ENCODE measurements around the gene INPP5K. TPM values are rescaled to one million over a fixed set of nuclear protein-coding genes. Genes with fewer than 3 reads are reported as not detected.
A peak's percentile ranks its signal among the peaks of the same experiment; 100 is the strongest.
"Not testable (repeated sequence)": the region's sequence is repeated elsewhere in the genome, so short reads cannot be mapped to it uniquely, and the experiment has no call there.

The INPP5K gene
- 10 to 100 TPM; 11.1 to 91.6 (median 37.7) TPM for total RNA-seq
- polyA plus RNA-seq, result 10 to 100 TPM; 22.6 to 41.1 (median 34.0) TPM
- long read RNA-seq, donor 1, transcript INPP5K-204 (12 exons, 2,988 nt), result major isoform, 5 of 5 reads
- long read RNA-seq, donor 1, partial matches to known transcripts, result 0 of 5 reads
- long read RNA-seq, donor 1, other reads (novel, unspliced or antisense), result 0 of 5 reads
- long read RNA-seq, donor 2, partial matches to known transcripts, result 0 of 1 reads
- long read RNA-seq, donor 2, other reads (novel, unspliced or antisense), result 0 of 1 reads
- long read RNA-seq, donor 3, partial matches to known transcripts, result 0 of 3 reads
- long read RNA-seq, donor 3, other reads (novel, unspliced or antisense), result 0 of 3 reads
- long read RNA-seq, donor 4, transcript INPP5K-204 (12 exons, 2,988 nt), result major isoform, 20 of 29 reads
- long read RNA-seq, donor 4, partial matches to known transcripts, result 2 of 29 reads
- long read RNA-seq, donor 4, other reads (novel, unspliced or antisense), result 7 of 29 reads
- long read RNA-seq, donor 5, transcript INPP5K-204 (12 exons, 2,988 nt), result major isoform, 97 of 127 reads
- long read RNA-seq, donor 5, partial matches to known transcripts, result 5 of 127 reads
- long read RNA-seq, donor 5, other reads (novel, unspliced or antisense), result 24 of 127 reads
- long read RNA-seq, donor 6, transcript INPP5K-204 (12 exons, 2,988 nt), result major isoform, 9 of 14 reads
- long read RNA-seq, donor 6, partial matches to known transcripts, result 1 of 14 reads
- long read RNA-seq, donor 6, other reads (novel, unspliced or antisense), result 4 of 14 reads
- long read RNA-seq, donor 7, result 0 reads
- long read RNA-seq, donor 8, transcript INPP5K-204 (12 exons, 2,988 nt), result major isoform, 6 of 6 reads
- long read RNA-seq, donor 8, partial matches to known transcripts, result 0 of 6 reads
- long read RNA-seq, donor 8, other reads (novel, unspliced or antisense), result 0 of 6 reads
- long read RNA-seq, donor 9, partial matches to known transcripts, result 0 of 1 reads
- long read RNA-seq, donor 9, other reads (novel, unspliced or antisense), result 0 of 1 reads
- long read RNA-seq, donor 10, result 0 reads

- Histone ChIP-seq H3K4me3 (peak within 1 kb of the TSS in 3 of 4 donors; percentile 65 to 83 (median 69)), H3K36me3 (replicated peaks in 1 of 2) (peaks cover 0 to 21% of the 10 kb centered on the region in 2 donors), H3K4me1 (replicated peaks in 1 of 2) (peaks cover 15 to 29% of the 10 kb centered on the region in 2 donors), H3K27ac (peak within 1 kb of the TSS; percentile 74 to 95 (median 84)), H3K27me3 (no peaks in the 10 kb centered on the region), H3K9me3 (replicated peaks in 1 of 3) (no peaks in the 10 kb centered on the region)
- 0% methylated on average over 13 to 91 of the region's 91 CpGs for WGBS, 4 donors
- TF ChIP-seq, protein P1, sequence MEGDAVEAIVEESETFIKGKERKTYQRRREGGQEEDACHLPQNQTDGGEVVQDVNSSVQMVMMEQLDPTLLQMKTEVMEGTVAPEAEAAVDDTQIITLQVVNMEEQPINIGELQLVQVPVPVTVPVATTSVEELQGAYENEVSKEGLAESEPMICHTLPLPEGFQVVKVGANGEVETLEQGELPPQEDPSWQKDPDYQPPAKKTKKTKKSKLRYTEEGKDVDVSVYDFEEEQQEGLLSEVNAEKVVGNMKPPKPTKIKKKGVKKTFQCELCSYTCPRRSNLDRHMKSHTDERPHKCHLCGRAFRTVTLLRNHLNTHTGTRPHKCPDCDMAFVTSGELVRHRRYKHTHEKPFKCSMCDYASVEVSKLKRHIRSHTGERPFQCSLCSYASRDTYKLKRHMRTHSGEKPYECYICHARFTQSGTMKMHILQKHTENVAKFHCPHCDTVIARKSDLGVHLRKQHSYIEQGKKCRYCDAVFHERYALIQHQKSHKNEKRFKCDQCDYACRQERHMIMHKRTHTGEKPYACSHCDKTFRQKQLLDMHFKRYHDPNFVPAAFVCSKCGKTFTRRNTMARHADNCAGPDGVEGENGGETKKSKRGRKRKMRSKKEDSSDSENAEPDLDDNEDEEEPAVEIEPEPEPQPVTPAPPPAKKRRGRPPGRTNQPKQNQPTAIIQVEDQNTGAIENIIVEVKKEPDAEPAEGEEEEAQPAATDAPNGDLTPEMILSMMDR (IDR thresholded peaks at IDR 0.05), result peak in 1 of 6 experiments; percentile 20
- peak; percentile 52 to 78 for TF ChIP-seq POLR2A (IDR thresholded peaks at IDR 0.05)
- peak; percentile 97 to 99 (median 98) for DNase-seq
- intact Hi-C loops (cut with DNase I), result loop anchor here (5.0 to 10.0 kb wide), 4 partner anchors 41 to 259 kb away; partner anchors contain the start of genes BHLHA9 (in 1 of the 2) and TRARG1 (in 1 of the 2)
Observed at GRCh38 chr17:1516388-1517161, at the start of gene INPP5K. Gene INPP5K, minus strand, starts transcription at chr17:1516612. Its CDS starts 113 bp downstream, at chr17:1516499.

- WGBS, 4 donors, result 44 to 56% (median 53%) methylated on average over 6 of the region's 6 CpGs
- H3K4me3 ChIP-seq, result no peak overlapping the region
- peaks cover 5 to 13% of the 10 kb centered on the region in 2 donors for H3K4me1 ChIP-seq (replicated peaks in 1 of 2)
- no peaks in the 10 kb centered on the region for H3K27me3 ChIP-seq
- H3K27ac ChIP-seq, result no peak overlapping the region
- no peaks in the 10 kb centered on the region for H3K36me3 ChIP-seq (replicated peaks in 1 of 2)
- peak in 1 of 7 donors; percentile 29 for DNase-seq
- intact Hi-C loops (cut with DNase I), result no loop called here
- TF ChIP-seq POLR2A (IDR thresholded peaks at IDR 0.05), result no peak
- TF ChIP-seq, protein P1 (IDR thresholded peaks at IDR 0.05), result no peak
- no peaks in the 10 kb centered on the region for H3K9me3 ChIP-seq (replicated peaks in 1 of 3)
Observed at GRCh38 chr17:1565877-1566276, 49.5 kb upstream of the INPP5K start.

- no peak overlapping the region for H3K27ac ChIP-seq
- H3K4me1 ChIP-seq (replicated peaks in 1 of 2), result peaks cover 5 to 31% of the 10 kb centered on the region in 2 donors
- no peaks in the 10 kb centered on the region for H3K27me3 ChIP-seq
- H3K4me3 ChIP-seq, result no peak overlapping the region
- TF ChIP-seq, protein P1 (IDR thresholded peaks at IDR 0.05), result no peak
- TF ChIP-seq POLR2A (IDR thresholded peaks at IDR 0.05), result no peak
- intact Hi-C loops (cut with DNase I), result no loop called here
- 71 to 75% (median 74%) methylated on average over 19 of the region's 19 CpGs for WGBS, 4 donors
- no peak for DNase-seq
- H3K36me3 ChIP-seq (replicated peaks in 1 of 2), result no peaks in the 10 kb centered on the region
- H3K9me3 ChIP-seq (replicated peaks in 1 of 3), result no peaks in the 10 kb centered on the region
Observed at GRCh38 chr17:1563786-1564613, 47.6 kb upstream of the INPP5K start.

DNA sequence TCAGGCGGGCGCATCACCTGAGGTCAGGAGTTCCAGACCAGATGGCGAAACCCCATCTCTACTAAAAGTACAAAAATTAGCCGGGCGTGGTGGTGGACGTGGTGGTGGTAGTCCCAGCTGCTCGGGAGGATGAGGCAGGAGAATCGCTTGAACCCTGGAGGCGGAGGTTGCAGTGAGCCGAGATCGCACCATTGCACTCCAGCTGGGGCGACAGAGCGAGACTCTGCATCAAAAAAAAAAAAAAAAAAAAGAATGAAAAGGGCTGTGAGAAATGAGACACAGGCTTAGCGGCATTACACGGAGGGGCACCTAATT lies 47.0 kb upstream of the INPP5K start:
- DNase-seq; intact Hi-C loops (cut with DNase I); H3K4me3 ChIP-seq; H3K27me3 ChIP-seq; H3K9me3 ChIP-seq (replicated peaks in 1 of 3); H3K36me3 ChIP-seq (replicated peaks in 1 of 2); H3K27ac ChIP-seq: not testable (repeated sequence)
- 77 to 86% (median 81%) methylated on average over 15 of the region's 15 CpGs for WGBS, 4 donors
- peaks cover 5 to 33% of the 10 kb centered on the region in 2 donors for H3K4me1 ChIP-seq (replicated peaks in 1 of 2)
